Measurements from ENCODE around the gene NLRX1.
"Not testable (repeated sequence)": the region's sequence is repeated elsewhere in the genome, so short reads cannot be mapped to it uniquely, and the experiment has no call there.

Gene NLRX1

GRCh38 chr11:119228535-119229287 lies 60.2 kb downstream of the NLRX1 start:
- Mint-ChIP-seq H3K4me1 (peaks cover 15 to 31% of the 10 kb centered on the region in 2 donors), H3K36me3 (peaks cover 11 to 18% of the 10 kb centered on the region in 2 donors)
- not testable (repeated sequence) for H3K27ac Mint-ChIP-seq; DNase-seq; ATAC-seq (replicated peaks); H3K9me3 Mint-ChIP-seq; H3K27me3 Mint-ChIP-seq; H3K4me3 Mint-ChIP-seq

GRCh38 chr11:119229288-119229672 lies 60.8 kb downstream of the NLRX1 start:
- Mint-ChIP-seq H3K4me3 (no peak overlapping the region), H3K4me1 (peaks cover 9 to 25% of the 10 kb centered on the region in 2 donors), H3K27me3 (no peaks in the 10 kb centered on the region), H3K9me3 (no peaks in the 10 kb centered on the region), H3K27ac (no peak overlapping the region), H3K36me3 (peaks cover 15 to 21% of the 10 kb centered on the region in 2 donors)
- ATAC-seq (replicated peaks) (no peak), DNase-seq (no peak)

- H3K4me3 Mint-ChIP-seq, result no peak overlapping the region
Observed at GRCh38 chr11:119229741-119230140, 61.2 kb downstream of the NLRX1 start.

More at GRCh38 chr11:119229741-119230140, 61.2 kb downstream of the NLRX1 start:
- H3K9me3 Mint-ChIP-seq, result no peaks in the 10 kb centered on the region
- H3K27me3 Mint-ChIP-seq, result no peaks in the 10 kb centered on the region
- peaks cover 7 to 26% of the 10 kb centered on the region in 2 donors for H3K4me1 Mint-ChIP-seq
- no peak for DNase-seq
- no peak overlapping the region for H3K27ac Mint-ChIP-seq
- no peak for ATAC-seq (replicated peaks)
- peaks cover 14 to 21% of the 10 kb centered on the region in 2 donors for H3K36me3 Mint-ChIP-seq

All from stimulated activated naive B cell treated with anti-CD40 and anti-IgM and Interleukin-4, amounts not matched to agents 10 μg/mL and 1 μg/mL and 100 μg/mL, for 72 hours (primary cell).